IPS DF 6.9 (cell line): Measurements from ENCODE around the gene NFKBIB.
"Not testable (repeated sequence)": the region's sequence is repeated elsewhere in the genome, so short reads cannot be mapped to it uniquely, and the experiment has no call there.

Experiments
- DNase-seq: peaks from one replicate; pipeline ENCODE4 v3.0.0-alpha.2; 2013; ENCODE audit warnings: low read depth, low spot score
- H3K27ac ChIP-seq: one replicate; pipeline ENCODE4 v1.5.1; 2013; ENCODE audit warnings: low read length, control low read depth
- H3K27me3 ChIP-seq: 2 replicates; pipeline ENCODE4 v1.6.1; 2013; ENCODE audit warnings: mild to moderate bottlenecking, low read length; ENCODE audit not compliant: control insufficient read depth, insufficient read depth
- H3K36me3 ChIP-seq: 2 replicates; pipeline ENCODE4 v1.6.1; 2013; ENCODE audit warnings: low read length; ENCODE audit not compliant: control insufficient read depth, insufficient read depth
- H3K4me1 ChIP-seq: 2 replicates; pipeline ENCODE4 v1.6.1; 2013; ENCODE audit warnings: low read length; ENCODE audit not compliant: control insufficient read depth, insufficient read depth
- H3K4me3 ChIP-seq: 2 replicates; pipeline ENCODE4 v1.5.1; 2013; ENCODE audit warnings: mild to moderate bottlenecking, low read length
- H3K9me3 ChIP-seq: 2 replicates; pipeline ENCODE4 v1.6.1; 2013; ENCODE audit warnings: low read length, inconsistent platforms; ENCODE audit not compliant: control insufficient read depth, insufficient read depth
- WGBS: extraction: QIAGEN DNeasy Blood & Tissue Kit; methylation state at CpG from one replicate; pipeline ENCODE4 v1.1.7; 2013; ENCODE audit warnings: mixed read lengths, missing lambda C conversion rate; ENCODE audit not compliant: insufficient read length, insufficient coverage; 5-methylcytosine and 5-hydroxymethylcytosine counted together

Gene NFKBIB

GRCh38 chr19:38899447-38900201 lies at the start of gene NFKBIB, which contains the start of gene SIRT2:
NFKBIB (plus strand) TSS chr19:38899969; CDS start chr19:38900033, 64 bp downstream.
SIRT2 (minus strand) TSS chr19:38899618; CDS start chr19:38899521, 97 bp downstream.
- Histone ChIP-seq H3K27ac (no peak within 1 kb of the TSS), H3K36me3 (no peaks in the 10 kb centered on the region; the same call in 1 of the 2 replicates), H3K27me3 (no peaks in the 10 kb centered on the region), H3K9me3 (no peaks in the 10 kb centered on the region), H3K4me1 (no peaks in the 10 kb centered on the region), H3K4me3 (peak within 1 kb of the TSS; percentile 82; the same call in 1 of the 2 replicates)
- WGBS = no CpG with 5 or more reads among the region's 64 CpGs
- peak; percentile 99 for DNase-seq

- peak; percentile 100 for DNase-seq
- H3K9me3 ChIP-seq = no peaks in the 10 kb centered on the region
- no peaks in the 10 kb centered on the region for H3K27me3 ChIP-seq
- WGBS = no CpG with 5 or more reads among the region's 26 CpGs
- peak overlapping the region; percentile 31; the same call in 1 of the 2 replicates for H3K4me3 ChIP-seq
- no peaks in the 10 kb centered on the region for H3K4me1 ChIP-seq
- H3K27ac ChIP-seq = no peak overlapping the region
- peaks cover 21% of the 10 kb centered on the region for H3K36me3 ChIP-seq
Measured at GRCh38 chr19:38850436-38850975, 49.3 kb upstream of the NFKBIB start.

GRCh38 chr19:38850976-38851621 lies 48.7 kb upstream of the NFKBIB start:
- Histone ChIP-seq H3K4me1 (no peaks in the 10 kb centered on the region), H3K36me3 (peaks cover 15% of the 10 kb centered on the region; the same call in 1 of the 2 replicates), H3K4me3 (peak overlapping the region; percentile 31; the same call in 1 of the 2 replicates), H3K9me3 (no peaks in the 10 kb centered on the region), H3K27ac (no peak overlapping the region), H3K27me3 (no peaks in the 10 kb centered on the region)
- no peak for DNase-seq
- no CpG with 5 or more reads among the region's 40 CpGs for WGBS

GRCh38 chr19:38851622-38852230 lies 48.0 kb upstream of the NFKBIB start:
- H3K4me3 ChIP-seq = peak overlapping the region; percentile 88; the same call in 1 of the 2 replicates
- H3K9me3 ChIP-seq = no peaks in the 10 kb centered on the region
- no peaks in the 10 kb centered on the region for H3K27me3 ChIP-seq
- no peaks in the 10 kb centered on the region for H3K4me1 ChIP-seq
- no peak for DNase-seq
- no peak overlapping the region for H3K27ac ChIP-seq
- no CpG with 5 or more reads among the region's 67 CpGs for WGBS
- peaks cover 10% of the 10 kb centered on the region; the same call in 1 of the 2 replicates for H3K36me3 ChIP-seq

- Histone ChIP-seq H3K27me3 (no peaks in the 10 kb centered on the region), H3K27ac (no peak overlapping the region), H3K9me3 (no peaks in the 10 kb centered on the region), H3K4me3 (peak overlapping the region; percentile 88), H3K4me1 (no peaks in the 10 kb centered on the region), H3K36me3 (peaks cover 3% of the 10 kb centered on the region; the same call in 1 of the 2 replicates)
- WGBS = no CpG with 5 or more reads among the region's 52 CpGs
- DNase-seq = no peak
Measured at GRCh38 chr19:38852231-38853044, 47.3 kb upstream of the NFKBIB start.

- Histone ChIP-seq H3K27me3 (no peaks in the 10 kb centered on the region), H3K36me3 (no peaks in the 10 kb centered on the region), H3K9me3 (no peaks in the 10 kb centered on the region), H3K4me1 (no peaks in the 10 kb centered on the region), H3K27ac (no peak overlapping the region), H3K4me3 (no peak overlapping the region; the same call in 1 of the 2 replicates)
- no CpG with 5 or more reads among the region's 17 CpGs for whole genome bisulfite sequencing
- DNase-seq = no peak
Measured at GRCh38 chr19:38853214-38853613, 46.6 kb upstream of the NFKBIB start.

- not testable (repeated sequence) for DNase-seq
Measured at GRCh38 chr19:38854961-38855360, 44.8 kb upstream of the NFKBIB start.

GRCh38 chr19:38855751-38856150 lies 44.0 kb upstream of the NFKBIB start:
- H3K4me1 ChIP-seq, H3K9me3 ChIP-seq, H3K27ac ChIP-seq, H3K27me3 ChIP-seq, H3K36me3 ChIP-seq, DNase-seq, H3K4me3 ChIP-seq: not testable (repeated sequence)
- no CpG with 5 or more reads among the region's 37 CpGs for WGBS

More at GRCh38 chr19:38854961-38855360, 44.8 kb upstream of the NFKBIB start:
- not testable (repeated sequence) for H3K27ac ChIP-seq, H3K9me3 ChIP-seq, H3K36me3 ChIP-seq, H3K27me3 ChIP-seq, H3K4me3 ChIP-seq, H3K4me1 ChIP-seq
- no CpG with 5 or more reads among the region's 3 CpGs for WGBS

- Histone ChIP-seq H3K36me3 (no peaks in the 10 kb centered on the region), H3K4me1 (no peaks in the 10 kb centered on the region), H3K9me3 (no peaks in the 10 kb centered on the region), H3K4me3 (no peak overlapping the region), H3K27ac (no peak overlapping the region), H3K27me3 (no peaks in the 10 kb centered on the region)
- no CpG with 5 or more reads among the region's 3 CpGs for WGBS
- no peak for DNase-seq
Measured at GRCh38 chr19:38856813-38857212, 43.0 kb upstream of the NFKBIB start.
